MM.1S (cell line): ENCODE results near the gene SCGN.
"Not testable (repeated sequence)": the region's sequence is repeated elsewhere in the genome, so short reads cannot be mapped to it uniquely, and the experiment has no call there.

Experiments
- DNase-seq: peaks from one replicate; pipeline ENCODE4 v3.0.0-alpha.2; 2015
- H2AFZ ChIP-seq: fragments of 300-600 bp; sonication (generic); 2 replicates; pipeline ENCODE4 v1.6.0; 2016; ENCODE audit warnings: antibody characterized with exemption, low read length
- H3F3A ChIP-seq: fragments of 300-600 bp; sonication (generic); 2 replicates; pipeline ENCODE4 v1.6.1; 2016; ENCODE audit warnings: mild to moderate bottlenecking, antibody characterized with exemption, low read length, moderate library complexity, mixed read lengths; ENCODE audit not compliant: insufficient read depth
- H3K27ac ChIP-seq: fragments of 300-600 bp; sonication (generic); 2 replicates; pipeline ENCODE4 v1.5.1; 2016; ENCODE audit warnings: mild to moderate bottlenecking, low read length
- H3K27me3 ChIP-seq: fragments of 300-600 bp; sonication (generic); replicated peaks from 2 replicates; pipeline ENCODE4 v1.6.0; 2016; ENCODE audit warnings: low read length; ENCODE audit not compliant: insufficient read depth
- H3K36me3 ChIP-seq: fragments of 300-600 bp; sonication (generic); replicated peaks from 2 replicates; pipeline ENCODE4 v1.6.1; 2016; ENCODE audit warnings: mild to moderate bottlenecking, low read length, mixed read lengths; ENCODE audit not compliant: insufficient read depth
- H3K4me1 ChIP-seq: fragments of 300-600 bp; sonication (generic); 2 replicates; pipeline ENCODE4 v1.6.1; 2016; ENCODE audit warnings: low read length, mixed read lengths
- H3K4me2 ChIP-seq: fragments of 300-600 bp; sonication (generic); 2 replicates; pipeline ENCODE4 v1.6.0; 2016; ENCODE audit warnings: low read depth, low read length
- H3K4me3 ChIP-seq: fragments of 300-600 bp; sonication (generic); 2 replicates; pipeline ENCODE4 v1.5.1; 2016; ENCODE audit warnings: low read length, mixed read lengths
- H3K79me2 ChIP-seq: fragments of 300-600 bp; sonication (generic); 2 replicates; pipeline ENCODE4 v1.6.1; 2016; ENCODE audit warnings: mixed run types, low read length, mixed read lengths
- H3K9ac ChIP-seq: fragments of 300-600 bp; sonication (generic); 2 replicates; pipeline ENCODE4 v1.6.1; 2016; ENCODE audit warnings: low read length, mixed read lengths
- H3K9me2 ChIP-seq: fragments of 300-600 bp; sonication (generic); replicated peaks from 2 replicates; pipeline ENCODE4 v1.6.1; 2016; ENCODE audit warnings: mild to moderate bottlenecking, low read length, mixed read lengths; ENCODE audit not compliant: insufficient read depth
- H3K9me3 ChIP-seq: fragments of 300-600 bp; sonication (generic); replicated peaks from 2 replicates; pipeline ENCODE4 v1.6.1; 2016; ENCODE audit warnings: mild to moderate bottlenecking, low read length, mixed read lengths; ENCODE audit not compliant: insufficient read depth
- H4K20me1 ChIP-seq: fragments of 300-600 bp; sonication (generic); 2 replicates; pipeline ENCODE4 v1.6.1; 2016; ENCODE audit warnings: mild to moderate bottlenecking, low read length, moderate library complexity, mixed read lengths; ENCODE audit not compliant: insufficient read depth
- EZH2 ChIP-seq: fragments of 300-600 bp; sonication (generic); optimal IDR thresholded peaks from 2 replicates; pipeline ENCODE3; 2017; ENCODE audit warnings: low read depth, mild to moderate bottlenecking, antibody characterized with exemption, low read length, mixed read lengths
- EZH2phosphoT487 ChIP-seq: fragments of 300-600 bp; sonication (generic); IDR thresholded peaks from 2 replicates; pipeline ENCODE4 v1.6.1; 2018; ENCODE audit warnings: antibody characterized with exemption, low read length
- TF ChIP-seq, protein P1 (sequence below): fragments of 300-600 bp; sonication (generic); IDR thresholded peaks from 2 replicates; pipeline ENCODE4 v1.5.1; 2016; ENCODE audit warnings: antibody characterized with exemption, low read length, mixed read lengths

SCGN gene

DNA sequence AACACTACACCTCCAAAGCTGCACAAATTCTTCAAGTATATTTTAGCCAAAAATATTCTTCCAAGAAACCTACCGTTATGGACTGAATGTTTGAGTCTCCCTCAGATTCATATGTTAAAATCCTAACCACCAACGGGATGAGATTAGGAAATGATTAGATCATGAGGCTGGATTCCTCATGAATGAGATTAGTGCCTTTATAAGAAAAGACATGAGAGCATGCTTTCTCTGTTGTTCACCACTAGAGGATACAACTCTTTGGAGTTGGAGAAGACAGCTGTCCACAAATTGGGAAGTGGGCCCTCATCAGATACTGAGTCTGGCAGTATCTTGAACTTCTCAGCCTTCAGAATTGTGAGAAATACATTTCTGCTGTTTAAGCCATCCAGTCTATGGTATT, 95.5 kb downstream of the SCGN start:
- no peaks in the 10 kb centered on the region for H4K20me1 ChIP-seq
- no peak overlapping the region for H3K4me3 ChIP-seq
- DNase-seq = no peak
- no peaks in the 10 kb centered on the region for H3K4me1 ChIP-seq
- H3K79me2 ChIP-seq = no peaks in the 10 kb centered on the region
- no peaks in the 10 kb centered on the region for H3K9me3 ChIP-seq
- H3K9me2 ChIP-seq = no peaks in the 10 kb centered on the region
- TF ChIP-seq, protein P1, sequence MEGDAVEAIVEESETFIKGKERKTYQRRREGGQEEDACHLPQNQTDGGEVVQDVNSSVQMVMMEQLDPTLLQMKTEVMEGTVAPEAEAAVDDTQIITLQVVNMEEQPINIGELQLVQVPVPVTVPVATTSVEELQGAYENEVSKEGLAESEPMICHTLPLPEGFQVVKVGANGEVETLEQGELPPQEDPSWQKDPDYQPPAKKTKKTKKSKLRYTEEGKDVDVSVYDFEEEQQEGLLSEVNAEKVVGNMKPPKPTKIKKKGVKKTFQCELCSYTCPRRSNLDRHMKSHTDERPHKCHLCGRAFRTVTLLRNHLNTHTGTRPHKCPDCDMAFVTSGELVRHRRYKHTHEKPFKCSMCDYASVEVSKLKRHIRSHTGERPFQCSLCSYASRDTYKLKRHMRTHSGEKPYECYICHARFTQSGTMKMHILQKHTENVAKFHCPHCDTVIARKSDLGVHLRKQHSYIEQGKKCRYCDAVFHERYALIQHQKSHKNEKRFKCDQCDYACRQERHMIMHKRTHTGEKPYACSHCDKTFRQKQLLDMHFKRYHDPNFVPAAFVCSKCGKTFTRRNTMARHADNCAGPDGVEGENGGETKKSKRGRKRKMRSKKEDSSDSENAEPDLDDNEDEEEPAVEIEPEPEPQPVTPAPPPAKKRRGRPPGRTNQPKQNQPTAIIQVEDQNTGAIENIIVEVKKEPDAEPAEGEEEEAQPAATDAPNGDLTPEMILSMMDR = no peak
- TF ChIP-seq EZH2 = no peak
- TF ChIP-seq EZH2phosphoT487 = no peak
- no peaks in the 10 kb centered on the region for H3K27me3 ChIP-seq
- H3K9ac ChIP-seq = no peak overlapping the region
- no peaks in the 10 kb centered on the region for H3K36me3 ChIP-seq
- H2AFZ ChIP-seq = no peak overlapping the region
- H3K27ac ChIP-seq = no peak overlapping the region
- H3K4me2 ChIP-seq = no peak overlapping the region
- no peaks in the 10 kb centered on the region for H3F3A ChIP-seq

DNA sequence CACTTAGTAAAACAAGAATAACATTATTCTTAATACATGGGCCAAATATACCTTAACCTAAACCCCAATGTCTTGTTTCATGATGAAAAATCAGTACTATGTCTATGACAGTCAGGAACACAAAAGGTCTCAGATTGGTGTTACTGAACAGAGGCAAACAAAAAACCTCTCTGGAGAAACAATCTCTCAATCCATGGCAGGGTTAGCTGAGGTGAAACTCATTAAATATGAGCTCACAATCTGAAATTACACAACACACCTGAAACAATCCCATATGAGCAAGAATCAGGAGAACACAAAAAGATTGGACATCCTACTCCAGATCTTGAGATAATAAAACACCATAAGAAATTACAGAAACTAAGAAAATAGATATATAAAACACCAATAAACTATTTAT, 96.0 kb downstream of the SCGN start:
- no peak overlapping the region for H3K4me2 ChIP-seq
- TF ChIP-seq, protein P1 = no peak
- TF ChIP-seq EZH2 = no peak
- no peak for TF ChIP-seq EZH2phosphoT487

DNA sequence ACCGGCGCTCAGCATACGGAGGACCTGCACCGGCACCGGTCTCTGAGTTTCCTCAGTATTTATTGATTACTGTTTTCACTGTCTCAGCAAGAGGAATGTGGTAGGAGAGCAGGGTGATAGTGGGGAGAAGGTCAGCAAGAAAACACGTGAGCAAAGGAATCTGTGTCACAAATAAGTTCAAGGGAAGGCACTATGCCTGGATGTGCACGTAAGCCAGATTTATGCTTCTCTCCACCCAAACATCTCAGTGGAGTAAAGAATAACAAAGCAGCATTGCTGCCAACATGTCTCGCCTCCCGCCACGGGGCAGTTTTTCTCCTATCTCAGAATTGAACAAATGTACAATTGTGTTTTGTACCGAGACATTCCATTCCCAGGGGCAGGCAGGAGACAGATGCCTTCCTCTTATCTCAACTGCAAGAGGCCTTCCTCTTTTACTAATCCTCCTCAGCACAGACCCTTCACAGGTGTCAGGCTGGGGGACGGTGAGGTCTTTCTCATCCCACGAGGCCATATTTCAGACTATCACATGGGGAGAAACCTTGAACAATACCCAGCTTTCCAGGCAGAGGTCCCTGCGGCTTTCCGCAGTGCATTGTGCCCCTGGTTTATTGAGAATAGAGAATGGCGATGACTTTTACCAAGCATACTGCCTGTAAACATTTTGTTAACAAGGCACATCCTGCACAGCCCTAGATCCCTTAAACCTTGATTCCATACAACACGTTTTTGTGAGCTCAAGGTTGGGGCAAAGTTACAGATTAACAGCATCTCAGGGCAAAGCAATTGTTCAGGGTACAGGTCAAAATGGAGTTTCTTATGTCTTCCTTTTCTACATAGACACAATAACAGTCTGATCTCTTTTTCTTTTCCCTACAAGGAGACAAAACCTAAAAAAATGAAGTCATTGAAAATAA, 96.8 kb downstream of the SCGN start:
- DNase-seq, H3K4me2 ChIP-seq, H2AFZ ChIP-seq, H3K4me3 ChIP-seq, H3K79me2 ChIP-seq, H3K27ac ChIP-seq, H3K9me2 ChIP-seq, H3K36me3 ChIP-seq, H3K27me3 ChIP-seq, H3K9ac ChIP-seq, H3F3A ChIP-seq, H4K20me1 ChIP-seq, H3K4me1 ChIP-seq, H3K9me3 ChIP-seq: not testable (repeated sequence)

More for the DNA sequence above, 96.0 kb downstream of the SCGN start:
- no peak overlapping the region for H3K9ac ChIP-seq
- no peaks in the 10 kb centered on the region for H4K20me1 ChIP-seq
- H3F3A ChIP-seq = no peaks in the 10 kb centered on the region
- H3K4me3 ChIP-seq = no peak overlapping the region
- H3K27ac ChIP-seq = no peak overlapping the region
- no peaks in the 10 kb centered on the region for H3K36me3 ChIP-seq
- no peaks in the 10 kb centered on the region for H3K9me3 ChIP-seq
- H3K79me2 ChIP-seq = no peaks in the 10 kb centered on the region
- H3K9me2 ChIP-seq = no peaks in the 10 kb centered on the region
- H3K4me1 ChIP-seq = no peaks in the 10 kb centered on the region
- H3K27me3 ChIP-seq = no peaks in the 10 kb centered on the region
- DNase-seq = no peak
- no peak overlapping the region for H2AFZ ChIP-seq

- Histone ChIP-seq H3K4me1 (no peaks in the 10 kb centered on the region), H3K27me3 (no peaks in the 10 kb centered on the region), H2AFZ (no peak overlapping the region), H3F3A (no peaks in the 10 kb centered on the region), H3K9ac (no peak overlapping the region), H4K20me1 (no peaks in the 10 kb centered on the region), H3K9me2 (no peaks in the 10 kb centered on the region), H3K27ac (no peak overlapping the region), H3K36me3 (no peaks in the 10 kb centered on the region), H3K9me3 (no peaks in the 10 kb centered on the region), H3K4me3 (no peak overlapping the region), H3K4me2 (no peak overlapping the region), H3K79me2 (no peaks in the 10 kb centered on the region)
- no peak for DNase-seq
- TF ChIP-seq EZH2phosphoT487 (no peak), EZH2 (no peak)
- TF ChIP-seq, protein P1 = no peak
Observed at GRCh38 chr6:25749837-25750236, 97.8 kb downstream of the SCGN start.
